ENCODE data around the gene SOX6. TPM values are rescaled to one million over a fixed set of nuclear protein-coding genes. Genes with fewer than 3 reads are reported as not detected.

The SOX6 gene
- total RNA-seq, 3 donors from 2014 or later = 0.03 to 0.47 TPM; not detected in 1

DNA sequence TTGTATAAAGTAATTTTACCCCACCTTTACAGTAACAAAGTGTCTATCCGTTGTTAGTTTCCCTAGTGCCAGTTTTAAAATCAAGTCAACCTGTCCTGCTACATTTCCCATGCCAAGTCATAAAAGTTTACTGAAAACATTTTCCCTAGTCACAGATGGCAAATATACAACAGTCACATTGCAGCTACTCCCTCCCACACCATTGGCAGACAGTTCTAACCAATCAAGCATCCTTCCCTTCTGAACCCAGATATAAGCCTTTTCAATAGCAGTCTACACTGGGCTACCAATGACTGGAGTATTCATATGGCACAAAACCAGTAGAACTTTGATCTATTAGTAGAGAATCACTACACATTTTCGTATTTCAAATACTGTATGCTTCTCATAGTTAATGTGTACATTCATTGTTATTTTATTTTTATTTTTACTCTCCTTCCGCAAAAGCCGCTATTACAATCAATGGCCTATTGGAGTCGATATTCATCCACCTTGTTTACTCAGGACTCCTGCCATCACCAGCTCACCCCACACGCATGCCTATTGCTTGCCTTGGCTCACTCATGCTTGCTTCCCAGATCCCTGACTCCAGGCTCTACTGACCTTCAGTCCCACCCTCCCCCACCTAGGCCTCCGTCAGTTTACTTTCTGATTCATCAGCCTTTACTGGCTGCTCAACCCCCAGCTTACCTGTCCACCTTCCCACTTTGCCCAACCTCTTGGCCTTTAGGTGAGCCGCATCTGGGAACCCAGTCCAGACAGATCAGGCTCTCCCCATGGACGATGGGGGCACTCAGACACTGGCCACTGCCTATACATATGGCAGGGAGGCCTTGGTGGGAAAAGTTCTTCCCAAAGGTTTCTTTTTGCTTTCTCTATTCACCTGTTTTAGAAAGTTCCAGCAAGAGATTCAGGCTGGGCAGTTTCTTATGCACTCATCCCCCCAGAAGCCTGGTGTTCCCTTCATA lies 408.4 kb downstream of the SOX6 start:
- Mint-ChIP-seq H3K27me3 (ENCODE audit: low read depth) (no peaks in the 10 kb centered on the region), H3K9me3 (peaks cover 10% of the 10 kb centered on the region), H3K36me3 (ENCODE audit: insufficient read depth) (no peaks in the 10 kb centered on the region), H3K4me3 (no peak overlapping the region), H3K4me1 (ENCODE audit: low read depth) (no peaks in the 10 kb centered on the region)
- no peak for ATAC-seq
- DNase-seq = no peak

DNA sequence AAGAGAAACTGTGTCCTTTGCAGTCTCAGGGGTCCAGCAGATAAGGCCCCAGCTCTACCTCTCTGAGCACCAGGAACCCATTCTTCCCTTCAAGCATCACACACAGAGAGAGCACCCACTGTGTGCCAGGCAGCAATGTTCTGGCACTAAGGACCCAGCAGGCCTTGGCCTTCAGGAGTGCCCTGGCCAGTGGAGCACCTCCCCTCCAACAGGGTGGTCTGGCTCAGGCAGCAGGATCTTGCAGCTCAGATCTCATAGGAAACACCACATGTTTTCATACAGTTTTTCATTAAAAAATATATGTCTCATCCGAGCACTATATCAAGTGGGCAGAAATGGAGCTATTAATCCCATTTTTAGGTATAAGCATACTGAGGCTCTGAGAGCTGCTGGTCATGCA lies 410.6 kb downstream of the SOX6 start:
- no peak overlapping the region for H3K4me3 Mint-ChIP-seq
- no peak for ATAC-seq
- H3K27me3 Mint-ChIP-seq (ENCODE audit: low read depth) = no peaks in the 10 kb centered on the region
- H3K9me3 Mint-ChIP-seq = peaks cover 10% of the 10 kb centered on the region
- H3K36me3 Mint-ChIP-seq (ENCODE audit: insufficient read depth) = no peaks in the 10 kb centered on the region
- no peak for DNase-seq
- H3K4me1 Mint-ChIP-seq (ENCODE audit: low read depth) = no peaks in the 10 kb centered on the region

DNA sequence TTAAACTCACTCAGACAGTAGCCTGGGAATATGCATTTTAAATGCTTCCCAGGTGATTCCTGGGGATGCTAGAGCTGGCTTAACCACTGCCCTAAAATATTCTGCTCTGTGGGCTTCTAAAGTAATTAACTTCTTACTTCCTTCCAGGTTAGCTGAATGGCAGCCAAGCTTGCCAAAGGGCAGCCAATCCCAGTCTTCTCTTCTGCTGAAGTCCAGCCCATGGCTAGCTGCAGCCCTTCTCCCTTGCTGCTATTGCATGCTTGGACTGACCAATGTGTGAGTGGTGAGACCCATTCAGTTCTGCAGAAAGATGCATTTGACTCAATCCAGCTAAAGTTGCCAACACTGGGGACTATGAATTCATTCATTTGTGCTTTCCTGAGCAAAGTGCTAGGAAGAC lies 411.9 kb downstream of the SOX6 start:
- H3K9me3 Mint-ChIP-seq = peaks cover 10% of the 10 kb centered on the region
- H3K36me3 Mint-ChIP-seq (ENCODE audit: insufficient read depth) = no peaks in the 10 kb centered on the region

DNA sequence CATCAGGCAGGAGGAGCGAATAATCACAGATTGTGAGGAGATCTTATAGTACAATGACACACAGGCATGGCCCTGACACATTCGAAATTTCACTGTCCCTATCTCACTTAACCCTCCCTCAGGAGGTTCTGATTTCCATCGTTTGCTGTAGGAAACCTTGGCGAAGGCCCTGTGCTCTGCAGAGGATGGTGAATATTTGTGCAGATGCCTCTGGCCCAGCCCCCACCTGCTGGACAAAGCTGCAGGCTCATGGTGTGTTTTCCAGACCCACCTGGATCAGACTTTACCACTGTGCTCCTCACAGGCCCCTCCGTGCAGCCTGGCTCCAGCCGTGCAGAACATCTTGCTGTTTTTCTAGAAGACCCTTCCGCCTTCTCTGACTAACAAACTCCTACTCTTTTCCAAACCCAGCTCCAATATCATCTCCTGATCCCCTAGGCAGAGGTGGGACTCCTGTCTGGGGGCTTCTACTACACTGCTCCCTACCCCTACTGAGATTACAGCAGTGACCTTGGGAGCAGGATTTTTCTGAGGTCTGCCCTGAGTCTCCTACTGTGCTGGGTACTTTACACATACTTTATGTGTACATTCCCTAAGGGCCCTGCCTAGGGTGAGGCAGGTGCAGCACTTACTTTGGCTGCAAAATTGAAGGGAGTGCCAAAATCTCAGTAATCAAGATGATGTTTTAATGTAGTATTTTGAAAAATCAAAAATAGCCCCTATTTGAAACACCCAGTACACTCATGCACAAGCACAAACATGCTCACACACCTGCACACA lies 412.7 kb downstream of the SOX6 start:
- Mint-ChIP-seq H3K36me3 (ENCODE audit: insufficient read depth) (no peaks in the 10 kb centered on the region), H3K4me3 (no peak overlapping the region), H3K9me3 (peaks cover 10% of the 10 kb centered on the region), H3K4me1 (ENCODE audit: low read depth) (no peaks in the 10 kb centered on the region), H3K27me3 (ENCODE audit: low read depth) (peaks cover 3% of the 10 kb centered on the region)
- DNase-seq (no peak), ATAC-seq (no peak)

More for the DNA sequence above, 411.9 kb downstream of the SOX6 start:
- DNase-seq = no peak
- no peak overlapping the region for H3K4me3 Mint-ChIP-seq
- peaks cover 3% of the 10 kb centered on the region for H3K27me3 Mint-ChIP-seq (ENCODE audit: low read depth)
- no peak for ATAC-seq
- no peaks in the 10 kb centered on the region for H3K4me1 Mint-ChIP-seq (ENCODE audit: low read depth)

DNA sequence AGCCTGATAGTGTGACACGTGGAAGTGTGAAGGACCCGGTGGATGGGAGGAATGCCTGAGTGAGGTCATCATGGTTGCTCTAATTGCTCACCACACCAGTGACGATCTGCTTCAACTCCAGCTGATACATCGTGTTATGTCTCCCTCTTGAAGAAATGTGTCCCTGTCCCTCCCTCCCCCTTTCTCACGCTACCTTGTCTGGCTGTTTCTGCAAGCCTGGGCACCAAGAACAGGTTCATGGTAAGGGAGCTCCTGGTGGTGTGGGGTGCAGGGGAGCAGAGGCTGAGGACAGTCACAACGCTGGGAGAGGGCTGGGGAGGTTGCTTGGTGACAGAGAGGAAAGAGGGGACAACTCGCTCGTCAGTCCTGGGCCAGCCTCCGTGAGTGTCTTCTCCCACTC lies 413.4 kb downstream of the SOX6 start:
- ATAC-seq (no peak), DNase-seq (no peak)
- peaks cover 7% of the 10 kb centered on the region for H3K9me3 Mint-ChIP-seq
- peaks cover 3% of the 10 kb centered on the region for H3K27me3 Mint-ChIP-seq (ENCODE audit: low read depth)
- H3K4me3 Mint-ChIP-seq = no peak overlapping the region
- H3K4me1 Mint-ChIP-seq (ENCODE audit: low read depth) = no peaks in the 10 kb centered on the region
- no peaks in the 10 kb centered on the region for H3K36me3 Mint-ChIP-seq (ENCODE audit: insufficient read depth)

DNA sequence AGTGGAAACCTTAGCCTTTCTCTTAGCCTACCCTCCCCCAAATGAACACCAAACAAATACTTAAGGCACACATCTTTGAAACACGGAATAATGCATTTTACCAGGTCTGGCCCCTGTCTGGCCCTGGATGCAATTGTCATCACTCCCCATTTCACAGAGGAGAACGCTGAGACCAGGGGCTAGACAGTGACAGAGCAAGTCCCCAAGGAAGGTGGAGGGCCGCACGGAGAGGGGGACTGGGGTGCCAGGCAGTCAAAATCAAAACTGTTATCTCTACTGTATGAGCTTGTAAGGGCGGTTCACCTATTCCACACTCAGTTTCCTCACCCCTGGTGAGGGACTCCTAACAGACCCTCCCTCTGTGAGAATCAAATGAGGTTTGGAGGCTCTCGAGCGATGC lies 414.2 kb downstream of the SOX6 start:
- DNase-seq (no peak), ATAC-seq (no peak)
- no peaks in the 10 kb centered on the region for H3K4me1 Mint-ChIP-seq (ENCODE audit: low read depth)
- H3K4me3 Mint-ChIP-seq = no peak overlapping the region
- no peaks in the 10 kb centered on the region for H3K9me3 Mint-ChIP-seq
- peaks cover 3% of the 10 kb centered on the region for H3K27me3 Mint-ChIP-seq (ENCODE audit: low read depth)
- H3K36me3 Mint-ChIP-seq (ENCODE audit: insufficient read depth) = no peaks in the 10 kb centered on the region

DNA sequence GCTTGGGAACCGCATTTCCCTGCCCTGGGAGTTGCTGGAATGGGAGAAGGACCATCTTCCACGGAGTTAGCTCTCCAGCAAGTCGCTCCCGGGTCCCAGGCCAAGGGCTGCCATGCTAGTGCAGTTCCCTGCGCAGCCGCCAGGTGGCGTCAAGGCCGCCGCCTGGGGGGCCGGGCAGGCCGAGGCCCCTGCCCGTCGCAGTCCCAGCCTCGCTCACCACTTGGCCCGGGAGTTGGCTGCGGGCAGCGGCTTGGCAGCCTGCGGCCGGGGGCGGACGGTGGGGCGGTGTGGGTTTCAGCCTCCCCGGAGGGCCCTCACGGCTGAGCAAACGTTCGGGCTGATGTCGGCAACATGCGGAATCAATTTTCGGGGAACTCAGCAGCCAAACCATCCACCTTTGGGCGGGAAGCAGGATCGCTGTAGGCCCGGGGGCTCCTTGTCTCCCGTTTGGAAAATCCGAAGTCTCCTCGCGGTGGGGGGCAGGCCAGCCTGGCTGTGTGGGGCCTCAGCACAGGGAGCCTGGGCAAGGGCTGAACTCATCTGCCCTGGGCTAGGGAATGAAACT lies 415.1 kb downstream of the SOX6 start:
- ATAC-seq (no peak), DNase-seq (no peak)
- no peak overlapping the region for H3K4me3 Mint-ChIP-seq
- H3K4me1 Mint-ChIP-seq (ENCODE audit: low read depth) = no peaks in the 10 kb centered on the region
- peaks cover 3% of the 10 kb centered on the region for H3K27me3 Mint-ChIP-seq (ENCODE audit: low read depth)
- no peaks in the 10 kb centered on the region for H3K36me3 Mint-ChIP-seq (ENCODE audit: insufficient read depth)
- no peaks in the 10 kb centered on the region for H3K9me3 Mint-ChIP-seq

DNA sequence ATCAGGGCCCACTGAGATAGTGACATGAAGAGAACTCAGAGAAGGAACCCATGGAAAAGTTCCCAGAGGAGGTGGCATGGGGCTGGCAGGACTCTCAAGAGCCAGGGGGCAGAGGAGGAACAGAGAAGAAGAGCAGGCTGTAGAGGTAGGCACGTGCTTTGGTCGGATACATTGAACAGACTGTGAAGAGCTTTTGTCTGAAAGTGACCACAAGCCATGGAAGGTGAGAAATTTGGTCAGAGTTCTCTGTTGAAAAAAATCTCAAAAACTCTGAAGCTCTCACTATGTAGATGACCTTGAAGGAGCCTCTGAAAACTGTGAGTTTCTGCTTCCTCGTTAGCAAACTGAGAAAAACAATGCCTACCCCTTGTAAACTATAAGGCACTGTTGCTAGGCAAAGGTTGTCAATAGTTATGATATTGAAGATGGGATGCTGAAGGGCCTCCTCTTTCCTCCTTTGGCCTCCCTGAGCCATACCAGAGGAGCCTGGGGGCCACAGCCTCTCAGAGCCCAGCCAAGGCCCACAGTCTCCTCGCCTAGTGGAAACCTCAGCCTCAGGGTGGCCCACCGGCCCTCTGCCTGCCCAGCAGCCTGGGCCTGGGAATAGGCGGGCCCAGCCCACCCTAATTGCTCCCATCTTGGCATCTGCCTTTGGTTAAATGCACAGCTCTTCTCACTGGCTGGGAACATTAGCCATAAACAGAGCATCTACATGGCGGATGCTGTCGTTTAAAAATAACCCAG lies 415.7 kb downstream of the SOX6 start:
- no peak for ATAC-seq
- Mint-ChIP-seq H3K4me1 (ENCODE audit: low read depth) (no peaks in the 10 kb centered on the region), H3K27me3 (ENCODE audit: low read depth) (peaks cover 3% of the 10 kb centered on the region), H3K9me3 (no peaks in the 10 kb centered on the region), H3K4me3 (no peak overlapping the region), H3K36me3 (ENCODE audit: insufficient read depth) (no peaks in the 10 kb centered on the region)
- no peak for DNase-seq

DNA sequence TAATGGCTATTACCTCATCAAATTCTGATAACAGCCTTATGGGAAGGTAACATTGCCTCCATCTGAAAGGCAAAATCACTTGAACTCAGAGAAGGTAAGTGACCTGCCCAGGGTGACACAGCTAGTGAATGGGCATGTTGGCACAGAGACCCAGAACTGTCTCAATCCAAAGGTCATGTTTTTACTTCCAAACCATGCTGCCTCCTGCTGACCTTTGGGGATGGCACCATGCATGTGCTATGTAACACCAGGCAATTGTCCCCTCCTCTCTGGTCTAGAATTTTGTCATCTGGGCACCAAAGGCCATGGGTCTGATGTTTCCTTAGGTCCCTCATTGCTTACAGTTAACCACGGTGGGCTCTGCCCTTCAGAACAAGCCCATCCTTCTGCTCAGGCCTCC lies 417.4 kb downstream of the SOX6 start:
- H3K27me3 Mint-ChIP-seq (ENCODE audit: low read depth) = peaks cover 3% of the 10 kb centered on the region
- no peaks in the 10 kb centered on the region for H3K36me3 Mint-ChIP-seq (ENCODE audit: insufficient read depth)
- no peak for ATAC-seq
- DNase-seq = no peak
- H3K4me1 Mint-ChIP-seq (ENCODE audit: low read depth) = no peaks in the 10 kb centered on the region
- no peak overlapping the region for H3K4me3 Mint-ChIP-seq
- no peaks in the 10 kb centered on the region for H3K9me3 Mint-ChIP-seq

DNA sequence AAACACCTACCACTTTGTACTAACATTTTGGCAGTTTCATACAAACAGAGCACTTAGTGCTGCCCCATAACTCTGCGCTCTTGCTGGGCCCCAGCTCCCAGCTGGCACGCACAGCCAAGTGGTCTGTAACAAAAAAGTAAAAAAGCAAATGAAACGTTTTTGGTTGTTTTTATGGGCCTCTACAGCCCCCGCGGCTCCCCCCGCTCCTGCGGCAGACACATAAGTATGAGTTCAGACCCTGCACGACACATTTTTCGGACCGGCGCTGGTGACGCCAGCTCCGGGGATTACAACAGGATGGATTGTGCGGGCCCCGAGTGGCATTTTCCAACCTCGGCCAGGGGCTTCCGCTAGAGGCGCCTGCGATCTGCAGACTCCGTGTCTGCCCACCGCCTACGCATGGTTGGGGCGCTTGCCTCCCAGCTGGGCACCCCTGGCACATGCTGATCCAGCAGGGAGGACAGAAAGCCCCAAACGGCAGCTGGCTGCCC lies 418.2 kb downstream of the SOX6 start:
- H3K4me3 Mint-ChIP-seq = no peak overlapping the region
- ATAC-seq (no peak), DNase-seq (no peak)
- peaks cover 3% of the 10 kb centered on the region for H3K27me3 Mint-ChIP-seq (ENCODE audit: low read depth)
- no peaks in the 10 kb centered on the region for H3K4me1 Mint-ChIP-seq (ENCODE audit: low read depth)
- no peaks in the 10 kb centered on the region for H3K36me3 Mint-ChIP-seq (ENCODE audit: insufficient read depth)
- no peaks in the 10 kb centered on the region for H3K9me3 Mint-ChIP-seq

DNA sequence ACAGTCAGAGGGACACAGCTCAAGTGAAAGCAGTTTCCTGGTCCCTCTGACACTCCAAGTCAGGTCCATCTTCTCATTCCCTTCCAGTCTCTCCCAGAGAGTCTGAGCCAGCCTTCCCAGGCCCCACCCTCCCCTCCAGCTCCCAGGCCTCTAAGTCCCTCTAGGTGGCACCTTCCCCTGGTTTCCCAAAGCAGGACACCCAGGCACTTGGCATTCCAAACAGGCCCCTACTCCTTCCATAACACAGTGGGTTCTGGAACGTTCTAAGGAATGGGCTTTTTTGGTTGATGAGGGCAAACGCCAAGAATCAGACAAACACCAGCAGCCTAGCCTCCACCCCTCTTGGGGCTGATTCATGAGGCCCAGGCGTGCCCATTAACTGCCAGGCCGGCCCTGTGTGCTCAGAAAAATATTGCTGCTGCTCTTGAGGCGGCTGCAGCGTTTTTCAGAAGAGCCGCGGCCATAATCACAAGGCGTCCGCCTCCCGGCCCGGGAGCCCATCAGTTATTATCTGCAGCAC lies 418.7 kb downstream of the SOX6 start:
- H3K4me3 Mint-ChIP-seq = no peak overlapping the region
- ATAC-seq = no peak
- H3K4me1 Mint-ChIP-seq (ENCODE audit: low read depth) = no peaks in the 10 kb centered on the region
- H3K36me3 Mint-ChIP-seq (ENCODE audit: insufficient read depth) = no peaks in the 10 kb centered on the region
- H3K9me3 Mint-ChIP-seq = no peaks in the 10 kb centered on the region
- no peak for DNase-seq
- H3K27me3 Mint-ChIP-seq (ENCODE audit: low read depth) = peaks cover 3% of the 10 kb centered on the region

DNA sequence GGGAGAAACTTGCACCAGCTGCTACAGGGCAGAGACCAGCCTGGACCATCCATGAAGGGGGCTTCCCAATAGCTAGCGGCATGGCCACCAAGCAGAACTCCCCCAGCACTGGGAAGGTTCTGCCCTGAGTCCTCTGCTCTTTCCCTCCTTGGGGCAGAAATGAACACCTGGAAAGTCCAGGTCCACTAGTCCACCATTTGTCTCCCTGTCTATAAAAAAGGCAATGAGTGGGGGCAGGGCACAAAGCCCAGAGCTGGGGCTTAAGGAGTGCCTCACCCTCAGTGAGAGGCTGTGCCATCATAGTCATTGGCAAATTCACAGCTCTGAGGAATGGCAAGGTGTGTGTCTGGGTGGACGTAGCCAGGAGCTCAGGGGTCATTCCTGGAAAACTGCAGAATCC lies 420.3 kb downstream of the SOX6 start:
- Mint-ChIP-seq H3K4me3 (no peak overlapping the region), H3K9me3 (peaks cover 5% of the 10 kb centered on the region), H3K36me3 (ENCODE audit: insufficient read depth) (no peaks in the 10 kb centered on the region), H3K27me3 (ENCODE audit: low read depth) (peaks cover 3% of the 10 kb centered on the region), H3K4me1 (ENCODE audit: low read depth) (no peaks in the 10 kb centered on the region)
- DNase-seq (no peak), ATAC-seq (no peak)

DNA sequence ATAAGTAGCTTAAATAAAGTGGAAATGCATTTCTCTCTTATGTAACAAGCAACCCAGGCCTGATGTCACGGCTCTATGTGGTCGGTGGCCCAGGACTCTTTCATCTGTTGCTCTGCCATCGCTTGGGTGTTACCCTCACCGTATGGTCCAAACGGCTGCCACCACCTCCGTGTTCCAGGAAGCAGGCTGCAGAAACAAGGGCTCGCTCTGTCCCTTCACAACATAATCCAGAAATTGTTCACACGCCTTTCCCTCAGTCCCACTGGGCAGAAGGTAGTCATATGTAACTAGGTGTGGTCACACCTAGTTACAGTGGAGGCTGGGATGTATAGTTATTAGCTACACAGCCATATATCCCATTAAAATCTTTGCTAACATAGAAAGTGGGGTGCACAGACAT lies 421.0 kb downstream of the SOX6 start:
- Mint-ChIP-seq H3K9me3 (peaks cover 5% of the 10 kb centered on the region), H3K4me1 (ENCODE audit: low read depth) (no peaks in the 10 kb centered on the region), H3K36me3 (ENCODE audit: insufficient read depth) (no peaks in the 10 kb centered on the region), H3K4me3 (no peak overlapping the region), H3K27me3 (ENCODE audit: low read depth) (peaks cover 2% of the 10 kb centered on the region)
- ATAC-seq (no peak), DNase-seq (no peak)

All from activated T-cell treated with anti-CD3 and anti-CD28 coated beads, Interleukin-2, amount 50 U/mL, for 4 hours (primary cell).